HepG2 (cell line): ENCODE results near the gene LSM12. TPM values are rescaled to one million over a fixed set of nuclear protein-coding genes. Genes with fewer than 3 reads are reported as not detected.
A peak's percentile ranks its signal among the peaks of the same experiment; 100 is the strongest.

Experiments
- CENPBD1 ChIP-seq: sonication (generic); formaldehyde crosslinking; IDR thresholded peaks from 2 replicates; pipeline ENCODE4 v1.8.0; 2022; ENCODE audit warnings: missing genetic modification reagents, low read depth, mild to moderate bottlenecking, borderline replicate concordance
- ELF4 ChIP-seq: sonication (generic); formaldehyde crosslinking; IDR thresholded peaks from 2 replicates; pipeline ENCODE4 v1.5.0; 2020; ENCODE audit warnings: missing genetic modification reagents, mild to moderate bottlenecking, moderate library complexity, borderline replicate concordance
- HNRNPL ChIP-seq: fragments of 200-400 bp; formaldehyde crosslinking; IDR thresholded peaks from 2 replicates; pipeline ENCODE4 v1.6.1; 2017; ENCODE audit warnings: mild to moderate bottlenecking, low read depth, low read length
- IKZF5 ChIP-seq: IDR thresholded peaks from 2 replicates; pipeline ENCODE4 v1.6.1; 2018; ENCODE audit warnings: missing genetic modification reagents, mild to moderate bottlenecking, missing compliant biosample characterization
- MYC ChIP-seq: sonication (generic); formaldehyde crosslinking; IDR thresholded peaks from 2 replicates; pipeline ENCODE4 v1.9.0; 2021; ENCODE audit warnings: missing genetic modification reagents, borderline replicate concordance
- NCOA1 ChIP-seq: sonication (generic); formaldehyde crosslinking; IDR thresholded peaks from 2 replicates; pipeline ENCODE4 v1.9.0; 2021; ENCODE audit warnings: missing genetic modification reagents
- NR2F2 ChIP-seq: IDR thresholded peaks from 2 replicates; pipeline ENCODE4 v1.6.1; 2012; ENCODE audit warnings: low read depth, inconsistent platforms, borderline replicate concordance
- PRPF4 ChIP-seq: fragments of 200-400 bp; formaldehyde crosslinking; IDR thresholded peaks from 2 replicates; pipeline ENCODE4 v1.6.1; 2016; ENCODE audit warnings: low read length, low read depth; ENCODE audit not compliant: poor library complexity, severe bottlenecking
- RNF219 ChIP-seq: sonication (generic); formaldehyde crosslinking; IDR thresholded peaks from 2 replicates; pipeline ENCODE4 v1.5.0; 2020; ENCODE audit warnings: mild to moderate bottlenecking, missing genetic modification reagents
- SNAI1 ChIP-seq: sonication (generic); formaldehyde crosslinking; IDR thresholded peaks from 2 replicates; pipeline ENCODE4 v1.5.0; 2020; ENCODE audit warnings: mild to moderate bottlenecking, missing genetic modification reagents, borderline replicate concordance
- ZFP1 ChIP-seq: IDR thresholded peaks from 2 replicates; pipeline ENCODE4 v1.6.1; 2016
- ZFP91 ChIP-seq: sonication (generic); formaldehyde crosslinking; IDR thresholded peaks from 2 replicates; pipeline ENCODE4 v1.9.0; 2022; ENCODE audit warnings: missing genetic modification reagents, mild to moderate bottlenecking, borderline replicate concordance
- ZMAT3 ChIP-seq: sonication (generic); formaldehyde crosslinking; conservative IDR thresholded peaks from 2 replicates; pipeline ENCODE4 v1.7.0; 2021; ENCODE audit warnings: missing genetic modification reagents
- ZNF30 ChIP-seq: sonication (generic); formaldehyde crosslinking; IDR thresholded peaks from 2 replicates; pipeline ENCODE4 v1.5.0; 2020; ENCODE audit warnings: mild to moderate bottlenecking, missing genetic modification reagents
- ZNF329 ChIP-seq: sonication (generic); formaldehyde crosslinking; IDR thresholded peaks from 2 replicates; pipeline ENCODE4 v1.9.0; 2021; ENCODE audit warnings: low read depth, mild to moderate bottlenecking, missing genetic modification reagents
- ZNF431 ChIP-seq: sonication (generic); formaldehyde crosslinking; IDR thresholded peaks from 2 replicates; pipeline ENCODE4 v1.9.0; 2022; ENCODE audit warnings: missing genetic modification reagents, low read depth, mild to moderate bottlenecking, borderline replicate concordance
- ZNF563 ChIP-seq: sonication (generic); formaldehyde crosslinking; IDR thresholded peaks from 2 replicates; pipeline ENCODE4 v1.8.0; 2022; ENCODE audit warnings: mild to moderate bottlenecking, moderate library complexity, missing genetic modification reagents
- ZNF577 ChIP-seq: sonication (generic); formaldehyde crosslinking; IDR thresholded peaks from 2 replicates; pipeline ENCODE4 v1.4.0; 2020; ENCODE audit warnings: mild to moderate bottlenecking, low read depth, missing genetic modification reagents, borderline replicate concordance
- ZNF597 ChIP-seq: sonication (generic); formaldehyde crosslinking; IDR thresholded peaks from 2 replicates; pipeline ENCODE4 v1.5.0; 2020; ENCODE audit warnings: missing genetic modification reagents
- ZNF747 ChIP-seq: sonication (generic); formaldehyde crosslinking; IDR thresholded peaks from 2 replicates; pipeline ENCODE4 v1.8.1; 2023; ENCODE audit warnings: missing genetic modification reagents, mild to moderate bottlenecking, borderline replicate concordance
- ZNF749 ChIP-seq: sonication (generic); formaldehyde crosslinking; IDR thresholded peaks from 2 replicates; pipeline ENCODE4 v1.8.0; 2022; ENCODE audit warnings: mild to moderate bottlenecking, missing genetic modification reagents, moderate library complexity, borderline replicate concordance
- ZZZ3 ChIP-seq: sonication (generic); formaldehyde crosslinking; IDR thresholded peaks from 2 replicates; pipeline ENCODE4 v1.4.0; 2020; ENCODE audit warnings: missing genetic modification reagents, mild to moderate bottlenecking, borderline replicate concordance
- polyA plus RNA-seq, 8 experiments: library from polyadenylated mRNA; depleted of rRNA in 3 of 8; stranded (reverse) in 7 of 8; unstranded in 1 of 8; fragments of >200 nt; fragmentation: Illumina TruSeq in 4 of 8; extraction: Trizol in 4 of 8; gene quantifications; 2 replicates each; pipeline versions ENCODE4 v1.2.1 to v1.2.3, GENCODE V29; 2011 to 2016; ENCODE audit warnings: low read depth in 4 of 8, missing spikeins in 1 of 8, mixed read lengths in 1 of 8; ENCODE audit not compliant: insufficient read depth in 1 of 8
- total RNA-seq, 5 experiments: library from RNA; depleted of rRNA; stranded (reverse); fragments of >200 nt; fragmentation: Illumina TruSeq; extraction: Trizol; gene quantifications; 2 replicates each; pipeline ENCODE4 v1.2.3, GENCODE V29; 2016; ENCODE audit warnings: low read depth in 1 of 5

LSM12 gene
- total and polyA plus RNA-seq, 2 of the 13 experiments (the other 11 are each of a cell fraction or from before 2014, with no cell fraction given) = 52.8 to 55.7 TPM

- TF ChIP-seq IKZF5 (CRISPR knock-in tag) (peak; percentile 90), ZNF563 (CRISPR knock-in tag) (no peak), ZNF577 (0 out of 2 replicates have a peak, but pooled peaks have one; percentile 71), ZFP1 (CRISPR knock-in tag) (no peak; the same call in 1 of the 2 replicates), NR2F2 (peak; percentile 76; the same call in 1 of the 2 replicates), ELF4 (CRISPR knock-in tag) (no peak), ZNF329 (no peak; the same call in 1 of the 2 replicates), ZFP91 (CRISPR knock-in tag) (peak; percentile 90), ZMAT3 (CRISPR knock-in tag) (peak; percentile 81; the same call in 1 of the 2 replicates), MYC (CRISPR knock-in tag) (peak; percentile 87), ZNF747 (CRISPR knock-in tag) (peak; percentile 70; the same call in 1 of the 2 replicates), SNAI1 (CRISPR knock-in tag) (no peak), ZNF431 (CRISPR knock-in tag) (no peak), NCOA1 (CRISPR knock-in tag) (no peak), ZNF749 (CRISPR knock-in tag) (peak; percentile 21; the same call in 1 of the 2 replicates), HNRNPL (peak; percentile 63; the same call in 1 of the 2 replicates), ZZZ3 (CRISPR knock-in tag) (0 out of 2 replicates have a peak, but pooled peaks have one; percentile 74), PRPF4 (no peak), CENPBD1 (CRISPR knock-in tag) (no peak), RNF219 (CRISPR knock-in tag) (no peak), ZNF597 (no peak), ZNF30 (CRISPR knock-in tag) (no peak)
Measured at GRCh38 chr17:44108440-44109311, 42.2 kb upstream of the LSM12 start (continued).
